Measurements from ENCODE around the gene CPEB1. TPM values are rescaled to one million over a fixed set of nuclear protein-coding genes. Genes with fewer than 3 reads are reported as not detected.
A peak's percentile ranks its signal among the peaks of the same experiment; 100 is the strongest.

CPEB1 gene
- total and polyA plus RNA-seq, 4 donors, result 0.42 to 4.0 (median 2.3) TPM

DNA sequence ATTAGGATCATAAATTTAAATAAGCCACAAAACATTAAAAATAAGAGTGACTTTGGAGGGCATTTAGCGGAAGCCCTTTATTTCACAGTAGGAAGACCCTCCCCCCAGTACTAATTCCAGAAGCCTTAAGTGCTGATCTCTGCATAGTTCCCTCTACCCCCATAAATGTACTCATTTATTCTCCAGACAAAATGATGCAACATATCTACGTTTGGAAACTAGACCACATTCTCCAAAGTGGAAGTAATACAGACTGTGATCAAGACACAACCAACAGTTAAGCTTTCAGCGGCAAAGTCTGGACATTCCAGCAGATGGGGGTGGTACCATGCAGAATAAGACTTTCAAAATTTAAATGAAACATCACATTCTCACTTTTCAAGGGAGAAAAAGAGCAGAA lies 62.1 kb downstream of the CPEB1 start:
- no peaks in the 10 kb centered on the region for H3K4me1 ChIP-seq (ENCODE audit: control insufficient read depth in 5 of 5, insufficient read depth in 5 of 5, low read length in 5 of 5)
- 40 to 45% methylated on average over 3 of the region's 3 CpGs for WGBS, 2 donors
- TF ChIP-seq, protein P1, sequence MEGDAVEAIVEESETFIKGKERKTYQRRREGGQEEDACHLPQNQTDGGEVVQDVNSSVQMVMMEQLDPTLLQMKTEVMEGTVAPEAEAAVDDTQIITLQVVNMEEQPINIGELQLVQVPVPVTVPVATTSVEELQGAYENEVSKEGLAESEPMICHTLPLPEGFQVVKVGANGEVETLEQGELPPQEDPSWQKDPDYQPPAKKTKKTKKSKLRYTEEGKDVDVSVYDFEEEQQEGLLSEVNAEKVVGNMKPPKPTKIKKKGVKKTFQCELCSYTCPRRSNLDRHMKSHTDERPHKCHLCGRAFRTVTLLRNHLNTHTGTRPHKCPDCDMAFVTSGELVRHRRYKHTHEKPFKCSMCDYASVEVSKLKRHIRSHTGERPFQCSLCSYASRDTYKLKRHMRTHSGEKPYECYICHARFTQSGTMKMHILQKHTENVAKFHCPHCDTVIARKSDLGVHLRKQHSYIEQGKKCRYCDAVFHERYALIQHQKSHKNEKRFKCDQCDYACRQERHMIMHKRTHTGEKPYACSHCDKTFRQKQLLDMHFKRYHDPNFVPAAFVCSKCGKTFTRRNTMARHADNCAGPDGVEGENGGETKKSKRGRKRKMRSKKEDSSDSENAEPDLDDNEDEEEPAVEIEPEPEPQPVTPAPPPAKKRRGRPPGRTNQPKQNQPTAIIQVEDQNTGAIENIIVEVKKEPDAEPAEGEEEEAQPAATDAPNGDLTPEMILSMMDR (IDR thresholded peaks at IDR 0.05; ENCODE audit: control extremely low read depth, extremely low read depth), result no peak
- H3K4me3 ChIP-seq, result no peak overlapping the region
- no peaks in the 10 kb centered on the region for H3K9me3 ChIP-seq (ENCODE audit: control insufficient read depth in 4 of 4, insufficient read depth in 3 of 4, low read length in 3 of 4)
- H3K27ac ChIP-seq (ENCODE audit: low read depth in 1 of 2, low read length in 1 of 2), result no peak overlapping the region
- H3K36me3 ChIP-seq (ENCODE audit: control insufficient read depth in 4 of 4, insufficient read depth in 4 of 4, low read length in 4 of 4), result no peaks in the 10 kb centered on the region
- ATAC-seq (ENCODE audit: insufficient read depth, low FRiP score) (no peak), DNase-seq (peak; percentile 5 to 61 (median 14))
- H3K9ac ChIP-seq (ENCODE audit: insufficient read depth in 1 of 2, low read length in 2 of 2), result no peak overlapping the region
- H3K27me3 ChIP-seq (ENCODE audit: control insufficient read depth in 3 of 3, insufficient read depth in 3 of 3, low read length in 2 of 3), result peaks cover 0 to 11% (median 8%) of the 10 kb centered on the region in 3 donors

DNA sequence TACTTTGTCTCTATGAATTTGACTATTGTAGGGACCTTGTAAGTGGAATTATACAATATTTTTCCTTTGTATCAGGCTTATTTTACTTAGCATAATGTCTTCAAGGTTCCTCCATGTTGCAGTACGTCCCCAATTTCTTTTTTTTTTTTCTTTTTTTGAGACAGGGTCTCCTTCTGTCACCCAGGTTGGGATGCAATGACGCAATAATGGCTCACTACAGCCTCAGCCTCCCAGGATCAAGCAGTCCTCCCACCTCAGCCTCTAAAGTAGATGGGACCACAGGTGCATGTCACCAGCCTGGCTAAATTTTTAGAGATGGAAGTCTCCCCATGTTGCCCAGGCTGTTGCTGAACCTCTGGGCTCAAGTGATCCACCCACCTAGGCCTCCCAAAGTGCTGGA lies 66.5 kb downstream of the CPEB1 start:
- TF ChIP-seq, protein P1 (IDR thresholded peaks at IDR 0.05; ENCODE audit: control extremely low read depth, extremely low read depth), result no peak
- H3K27me3 ChIP-seq (ENCODE audit: control insufficient read depth in 3 of 3, insufficient read depth in 3 of 3, low read length in 2 of 3), result peaks cover 0 to under 1% (median 0%) of the 10 kb centered on the region in 3 donors
- H3K9ac ChIP-seq (ENCODE audit: insufficient read depth in 1 of 2, low read length in 2 of 2), result no peak overlapping the region
- H3K9me3 ChIP-seq (ENCODE audit: control insufficient read depth in 4 of 4, insufficient read depth in 3 of 4, low read length in 3 of 4), result no peaks in the 10 kb centered on the region
- DNase-seq (no peak), ATAC-seq (ENCODE audit: insufficient read depth, low FRiP score) (no peak)
- no peaks in the 10 kb centered on the region for H3K36me3 ChIP-seq (ENCODE audit: control insufficient read depth in 4 of 4, insufficient read depth in 4 of 4, low read length in 4 of 4)
- no peak overlapping the region for H3K27ac ChIP-seq (ENCODE audit: low read depth in 1 of 2, low read length in 1 of 2)
- whole genome bisulfite sequencing, 2 donors, result 71 to 94% methylated on average over 2 of the region's 2 CpGs
- H3K4me3 ChIP-seq, result no peak overlapping the region
- no peaks in the 10 kb centered on the region for H3K4me1 ChIP-seq (ENCODE audit: control insufficient read depth in 5 of 5, insufficient read depth in 5 of 5, low read length in 5 of 5)

DNA sequence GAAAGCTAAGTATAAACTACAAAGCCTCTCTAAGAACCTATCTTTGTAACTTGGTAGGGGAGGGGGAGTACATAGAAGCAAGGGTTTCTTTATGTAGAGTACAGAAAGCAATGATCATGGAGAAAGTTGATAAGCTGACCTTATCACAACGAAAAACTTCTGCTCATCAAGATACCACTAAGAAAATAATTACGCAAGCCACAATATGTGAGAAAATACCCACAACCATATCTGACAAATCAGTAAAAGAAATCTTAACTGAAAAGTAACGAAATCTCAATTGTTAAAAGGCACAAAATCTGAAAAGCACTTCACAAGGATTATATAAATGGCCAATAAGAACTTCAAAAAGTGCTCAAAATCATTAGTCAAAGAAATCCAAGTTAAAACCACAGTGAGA lies 71.8 kb downstream of the CPEB1 start:
- peaks cover 0 to 17% (median 7%) of the 10 kb centered on the region in 5 donors for H3K4me1 ChIP-seq (ENCODE audit: control insufficient read depth in 5 of 5, insufficient read depth in 5 of 5, low read length in 5 of 5)
- no peak overlapping the region for H3K4me3 ChIP-seq
- ATAC-seq (ENCODE audit: insufficient read depth, low FRiP score), result no peak
- peaks cover 0 to 5% (median 0%) of the 10 kb centered on the region in 3 donors for H3K27me3 ChIP-seq (ENCODE audit: control insufficient read depth in 3 of 3, insufficient read depth in 3 of 3, low read length in 2 of 3)
- WGBS, 2 donors, result 59 to 71% methylated on average over 3 of the region's 3 CpGs
- no peaks in the 10 kb centered on the region for H3K36me3 ChIP-seq (ENCODE audit: control insufficient read depth in 4 of 4, insufficient read depth in 4 of 4, low read length in 4 of 4)
- TF ChIP-seq, protein P1 (IDR thresholded peaks at IDR 0.05; ENCODE audit: control extremely low read depth, extremely low read depth), result no peak
- H3K27ac ChIP-seq (ENCODE audit: low read depth in 1 of 2, low read length in 1 of 2), result no peak overlapping the region
- H3K9ac ChIP-seq (ENCODE audit: insufficient read depth in 1 of 2, low read length in 2 of 2), result no peak overlapping the region
- no peaks in the 10 kb centered on the region for H3K9me3 ChIP-seq (ENCODE audit: control insufficient read depth in 4 of 4, insufficient read depth in 3 of 4, low read length in 3 of 4)
- no peak for DNase-seq

DNA sequence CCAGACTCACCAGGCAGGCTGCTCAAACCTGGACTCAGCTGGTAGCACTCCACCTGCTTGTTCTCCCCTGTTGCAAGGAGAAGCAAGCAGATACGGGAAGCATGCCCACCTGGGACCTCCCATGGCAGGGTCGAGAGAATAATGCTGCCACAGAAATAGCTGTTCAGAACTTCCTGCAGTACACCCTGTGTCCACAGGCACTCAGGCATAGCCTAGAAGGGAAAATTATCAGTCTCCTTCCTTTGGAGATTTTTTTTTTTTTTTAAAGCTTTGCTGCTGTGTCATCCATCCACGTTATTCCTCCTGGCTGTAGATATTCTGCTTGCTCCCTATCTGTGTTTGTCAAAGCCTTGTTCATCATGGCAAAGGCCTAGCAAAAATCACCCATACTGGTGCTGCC lies 74.2 kb downstream of the CPEB1 start:
- WGBS, 2 donors, result 64 to 68% methylated on average over 3 of the region's 3 CpGs

More for the DNA sequence above, 74.2 kb downstream of the CPEB1 start:
- Histone ChIP-seq H3K4me3 (no peak overlapping the region), H3K27ac (ENCODE audit: low read depth in 1 of 2, low read length in 1 of 2) (no peak overlapping the region), H3K4me1 (ENCODE audit: control insufficient read depth in 5 of 5, insufficient read depth in 5 of 5, low read length in 5 of 5) (peaks cover 0 to 17% (median 7%) of the 10 kb centered on the region in 5 donors), H3K36me3 (ENCODE audit: control insufficient read depth in 4 of 4, insufficient read depth in 4 of 4, low read length in 4 of 4) (peaks cover 0 to 3% (median 0%) of the 10 kb centered on the region in 4 donors), H3K9me3 (ENCODE audit: control insufficient read depth in 4 of 4, insufficient read depth in 3 of 4, low read length in 3 of 4) (peaks cover 0 to 2% (median 0%) of the 10 kb centered on the region in 4 donors), H3K9ac (ENCODE audit: insufficient read depth in 1 of 2, low read length in 2 of 2) (no peak overlapping the region), H3K27me3 (ENCODE audit: control insufficient read depth in 3 of 3, insufficient read depth in 3 of 3, low read length in 2 of 3) (peaks cover 0 to 9% (median 0%) of the 10 kb centered on the region in 3 donors)
- TF ChIP-seq, protein P1 (IDR thresholded peaks at IDR 0.05; ENCODE audit: control extremely low read depth, extremely low read depth), result no peak
- no peak for ATAC-seq (ENCODE audit: insufficient read depth, low FRiP score)
- no peak for DNase-seq
